HG02970 (cell line): ENCODE data around the gene FRYL.

Experiments used
- ATAC-seq: cut with Tn5 transposase; IDR thresholded peaks from one replicate; pipeline ENCODE4 v1.9.1; 2021; ENCODE audit warnings: mild to moderate bottlenecking, moderate library complexity, moderate number of reproducible peaks; ENCODE audit not compliant: unreplicated experiment, low FRiP score

Gene FRYL

GRCh38 chr4:48634688-48635308 lies 145.3 kb downstream of the FRYL start:
- ATAC-seq: no peak

- no peak for ATAC-seq
These were observed 146.4 kb downstream of the FRYL start for GRCh38 chr4:48633657-48634056.

GRCh38 chr4:48629458-48629857 lies 150.6 kb downstream of the FRYL start:
- ATAC-seq: no peak

- no peak for ATAC-seq
These were observed 156.8 kb downstream of the FRYL start for GRCh38 chr4:48623182-48623780.

GRCh38 chr4:48620831-48621230 lies 159.2 kb downstream of the FRYL start:
- ATAC-seq: no peak

- ATAC-seq: no peak
These were observed 160.0 kb downstream of the FRYL start for GRCh38 chr4:48620093-48620492.

- no peak for ATAC-seq
These were observed 175.6 kb downstream of the FRYL start for GRCh38 chr4:48604527-48604926.

- ATAC-seq: no peak
These were observed 176.0 kb downstream of the FRYL start for GRCh38 chr4:48604041-48604440.

GRCh38 chr4:48603366-48604003 lies 176.6 kb downstream of the FRYL start:
- no peak for ATAC-seq

- no peak for ATAC-seq
These were observed 177.3 kb downstream of the FRYL start for GRCh38 chr4:48602763-48603162.

GRCh38 chr4:48602222-48602621 lies 177.9 kb downstream of the FRYL start:
- no peak for ATAC-seq

GRCh38 chr4:48596336-48596735 lies 183.7 kb downstream of the FRYL start:
- ATAC-seq: no peak

- ATAC-seq: no peak
These were observed 185.9 kb downstream of the FRYL start for GRCh38 chr4:48594180-48594579.

GRCh38 chr4:48591372-48591771 lies 188.7 kb downstream of the FRYL start:
- ATAC-seq: no peak

GRCh38 chr4:48590884-48591283 lies 189.2 kb downstream of the FRYL start:
- no peak for ATAC-seq

- ATAC-seq: no peak
These were observed 191.0 kb downstream of the FRYL start for GRCh38 chr4:48589098-48589445.

GRCh38 chr4:48588230-48589097 lies 191.6 kb downstream of the FRYL start:
- ATAC-seq: no peak

GRCh38 chr4:48585401-48585800 lies 194.7 kb downstream of the FRYL start:
- no peak for ATAC-seq

GRCh38 chr4:48578132-48578968 lies 201.7 kb downstream of the FRYL start:
- ATAC-seq: no peak

GRCh38 chr4:48575964-48576363 lies 204.1 kb downstream of the FRYL start:
- ATAC-seq: no peak
